CD4-positive, alpha-beta T cell treated with Interleukin-17A for 1 hour (primary cell): ENCODE measurements around the gene KY.

ENCODE experiments used
- DNase-seq: peaks from one replicate; pipeline ENCODE4 v3.0.0-alpha.2; 2020

The KY gene

DNA sequence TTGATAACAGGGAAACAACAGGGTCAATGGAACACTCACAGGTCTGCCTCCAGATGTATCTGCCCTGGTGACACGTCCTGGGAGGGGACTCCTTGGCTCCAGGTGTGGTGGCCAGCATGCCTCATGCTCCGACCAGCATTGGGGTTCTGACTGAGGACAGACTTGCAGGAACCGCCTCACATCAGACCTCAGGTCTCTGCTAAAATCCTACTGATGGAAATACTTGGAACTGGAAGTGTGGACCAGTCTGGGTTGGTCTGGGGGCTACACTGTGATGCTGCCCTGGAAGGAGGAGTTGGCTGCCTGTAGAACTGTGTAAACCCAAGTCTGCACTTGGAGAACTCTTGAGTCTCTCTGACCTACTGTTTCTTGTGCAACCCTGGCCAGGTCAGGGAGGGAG is 17.1 kb upstream of the KY start:
- DNase-seq: no peak

DNA sequence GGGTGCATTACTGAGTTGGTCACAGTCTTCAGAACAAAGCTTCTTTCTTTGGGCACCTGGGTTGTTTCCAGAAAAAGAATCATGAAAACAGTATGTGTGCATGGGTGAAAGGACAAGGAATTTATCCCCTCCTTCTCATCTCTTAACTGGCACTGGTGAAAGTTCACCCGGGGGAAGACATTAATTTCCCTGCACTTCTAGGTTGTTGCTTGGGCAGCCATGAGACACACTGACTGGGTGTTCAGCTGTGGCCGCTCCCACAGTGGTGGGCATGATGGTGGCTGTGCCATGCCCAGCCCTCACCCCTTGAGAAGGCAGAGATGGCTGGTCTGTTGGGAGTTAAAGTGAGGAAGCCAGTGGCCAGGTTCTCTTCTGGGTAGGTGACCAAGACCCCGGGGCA is 16.6 kb upstream of the KY start:
- no peak for DNase-seq

GRCh38 chr3:134666885-134667284 is 16.1 kb upstream of the KY start:
- no peak for DNase-seq

DNA sequence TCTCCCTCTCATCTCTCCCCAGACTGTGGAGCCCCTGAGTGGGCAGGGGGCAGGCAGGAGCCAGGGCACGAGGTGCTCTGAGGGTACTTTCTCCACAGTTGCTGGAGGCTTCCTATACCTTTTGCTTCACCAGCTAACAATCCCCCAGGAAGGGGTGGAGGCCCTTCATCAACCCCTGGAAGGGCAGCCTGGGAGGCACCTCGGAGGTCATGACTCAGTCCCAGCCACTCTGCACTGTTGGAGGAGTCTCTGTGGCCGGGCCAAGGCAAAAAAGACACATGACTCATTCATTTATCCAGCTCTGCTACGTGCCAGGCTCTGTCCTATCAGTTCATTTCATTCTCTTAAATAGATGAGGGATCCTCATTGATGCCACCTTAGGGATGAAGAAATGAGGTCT is 15.6 kb upstream of the KY start:
- DNase-seq: no peak

DNA sequence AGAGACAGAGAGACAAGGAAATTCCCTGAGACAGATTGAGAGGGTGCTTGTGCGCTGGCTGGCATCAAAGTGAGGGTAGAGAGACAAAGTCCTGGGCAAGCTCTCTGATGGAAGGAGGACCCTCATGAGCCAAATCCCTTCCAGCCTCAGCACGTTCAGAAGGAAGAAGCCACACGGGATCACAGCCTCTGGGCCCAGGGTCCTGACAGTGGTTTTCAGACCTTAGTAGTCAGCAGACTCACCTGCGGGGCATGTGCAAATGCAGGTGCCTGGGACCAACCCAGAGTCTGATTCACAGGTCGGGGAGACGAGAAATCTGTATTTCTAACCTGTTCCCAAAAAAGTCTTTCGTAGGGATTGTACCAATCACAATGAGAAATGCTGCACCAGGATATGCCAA is 15.2 kb upstream of the KY start:
- no peak for DNase-seq

DNA sequence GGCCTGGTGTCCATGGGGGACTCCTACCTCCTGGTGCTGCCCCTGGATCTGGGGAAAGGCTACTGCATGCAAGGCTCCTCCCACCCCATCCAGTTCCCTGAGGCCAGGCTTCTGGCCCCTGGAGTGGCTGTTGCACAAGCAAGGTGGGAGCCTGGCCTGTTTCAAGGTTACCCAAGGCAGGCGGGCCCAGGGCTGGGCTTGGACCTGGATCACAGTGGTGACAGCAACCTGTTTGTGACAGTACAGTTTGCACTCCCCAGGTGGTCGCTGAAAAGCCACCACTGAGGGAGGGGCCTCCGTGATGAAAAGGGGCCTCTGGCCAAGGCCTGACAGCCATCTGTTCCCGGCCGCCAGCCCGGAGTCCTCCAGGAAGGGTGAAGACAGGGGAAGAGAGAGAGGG is 14.4 kb upstream of the KY start:
- DNase-seq: no peak

DNA sequence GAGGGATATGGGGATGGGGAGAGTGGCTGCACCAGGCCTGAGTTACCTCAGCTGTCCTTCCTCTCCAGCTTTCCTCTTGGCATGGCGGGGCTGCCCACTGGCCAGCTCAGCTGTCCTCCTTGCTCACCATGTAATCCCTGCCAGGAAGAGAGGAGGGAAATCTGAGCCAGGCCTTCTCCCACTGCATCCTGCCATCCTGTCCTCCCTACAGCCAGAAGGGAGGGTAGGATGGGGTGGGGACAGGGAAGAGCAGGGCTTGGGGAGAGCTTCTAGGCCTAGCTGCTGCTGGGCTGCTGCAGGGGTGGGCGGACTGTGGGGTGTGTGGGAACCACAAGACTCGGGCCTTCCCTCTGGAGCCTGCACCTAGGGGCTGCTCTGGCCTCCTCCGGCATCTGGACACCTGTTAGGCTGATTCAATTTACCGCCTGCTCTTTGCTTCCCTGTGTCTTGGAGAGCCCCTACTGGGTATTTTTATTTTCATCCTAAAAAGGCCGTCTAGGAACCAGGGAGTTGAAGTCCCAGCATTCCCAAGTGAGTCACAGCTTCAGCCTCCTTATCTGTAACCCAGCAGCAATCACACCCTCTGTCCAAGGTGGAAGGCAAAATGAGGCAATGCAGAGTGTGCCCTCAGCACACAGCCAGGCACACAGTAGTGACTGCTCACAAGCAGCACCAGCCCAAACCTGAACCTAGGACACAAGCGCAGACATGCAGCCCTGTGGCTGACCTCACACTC is 13.1 kb upstream of the KY start:
- no peak for DNase-seq

DNA sequence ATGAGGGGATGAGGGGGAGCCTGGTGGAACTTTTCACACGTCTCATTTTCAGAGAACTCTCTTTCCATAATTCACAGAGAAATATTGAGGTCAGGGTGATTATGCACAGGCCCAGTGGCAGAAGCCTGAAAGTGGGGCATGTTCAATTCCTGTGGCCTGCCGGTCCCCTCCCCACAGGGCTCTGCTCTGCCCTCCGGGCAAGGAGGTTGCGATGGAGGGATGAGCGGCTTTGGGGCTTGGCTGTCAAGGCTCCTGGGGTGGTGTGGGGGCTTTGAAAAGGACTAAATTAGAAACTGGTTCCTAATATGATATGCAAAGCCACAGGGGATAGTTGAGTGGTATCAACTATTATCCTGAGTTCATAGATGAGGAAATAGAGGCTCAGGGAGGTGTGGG is 9.2 kb upstream of the KY start:
- DNase-seq: no peak

DNA sequence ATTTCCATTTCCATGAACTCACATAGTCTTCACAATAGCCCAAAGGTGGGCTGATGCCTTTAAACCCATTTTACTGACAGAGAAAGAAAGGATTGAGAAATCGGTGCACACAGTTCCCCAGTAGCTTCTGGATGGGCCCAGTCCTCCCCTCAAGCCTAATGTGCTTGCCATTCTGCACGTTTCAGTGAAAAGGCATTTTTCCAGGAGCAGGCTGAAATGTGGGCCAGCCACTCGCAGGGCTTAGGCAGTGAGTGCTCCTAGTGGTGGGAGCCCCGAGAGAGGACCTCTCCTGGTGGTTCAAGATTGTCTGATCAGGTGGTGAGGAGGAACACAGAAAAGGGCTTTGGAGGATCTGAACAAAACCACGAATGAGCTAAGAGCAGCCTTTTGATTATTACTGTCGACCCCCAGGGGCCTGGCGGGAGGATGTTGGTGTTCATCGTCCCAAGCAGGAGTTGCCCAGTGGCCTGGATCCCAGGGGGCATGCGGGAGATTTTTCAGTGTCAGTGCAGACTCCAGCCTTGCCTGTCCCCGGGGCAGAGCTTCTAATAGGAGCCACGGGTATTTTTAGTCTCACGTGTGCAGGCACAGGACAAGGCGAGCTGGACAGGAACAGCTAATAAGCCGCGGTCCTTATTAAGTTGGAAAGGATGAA is 8.7 kb upstream of the KY start:
- no peak for DNase-seq

GRCh38 chr3:134658555-134658954 is 7.7 kb upstream of the KY start:
- no peak for DNase-seq

DNA sequence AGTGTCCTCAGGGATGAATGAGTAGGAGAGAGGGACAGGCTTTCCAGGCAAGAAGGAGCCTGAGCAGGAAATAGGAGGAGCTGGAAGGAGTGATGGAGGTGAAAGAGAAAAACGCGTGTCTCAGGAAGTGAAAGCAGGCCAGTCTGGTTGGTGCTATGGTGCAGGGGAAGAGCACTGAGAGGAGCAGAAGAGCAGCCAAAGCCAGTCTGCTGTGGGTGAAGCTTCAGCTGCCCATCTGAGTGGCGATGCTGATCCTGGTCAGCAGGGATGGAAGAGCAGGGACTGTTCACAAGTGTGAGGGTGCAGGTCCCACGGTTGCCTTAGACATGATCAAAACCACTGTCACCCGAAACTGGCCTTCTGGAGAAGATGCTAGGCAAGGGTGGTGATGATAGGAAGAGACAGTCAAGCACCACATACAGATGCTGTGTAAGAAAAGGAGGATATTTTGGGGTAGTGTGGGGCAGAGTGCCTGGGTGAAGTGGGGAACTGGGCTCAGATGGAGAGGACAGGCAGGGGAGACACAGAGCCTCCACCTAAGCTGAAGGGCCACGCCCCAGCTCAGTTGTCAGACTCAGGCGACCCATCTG is 5.5 kb upstream of the KY start:
- DNase-seq: no peak

GRCh38 chr3:134655706-134656105 is 4.9 kb upstream of the KY start:
- no peak for DNase-seq

- DNase-seq: no peak
Observed at GRCh38 chr3:134654031-134654430, 3.2 kb upstream of the KY start.

GRCh38 chr3:134652886-134653630 is 2.2 kb upstream of the KY start:
- DNase-seq: no peak

DNA sequence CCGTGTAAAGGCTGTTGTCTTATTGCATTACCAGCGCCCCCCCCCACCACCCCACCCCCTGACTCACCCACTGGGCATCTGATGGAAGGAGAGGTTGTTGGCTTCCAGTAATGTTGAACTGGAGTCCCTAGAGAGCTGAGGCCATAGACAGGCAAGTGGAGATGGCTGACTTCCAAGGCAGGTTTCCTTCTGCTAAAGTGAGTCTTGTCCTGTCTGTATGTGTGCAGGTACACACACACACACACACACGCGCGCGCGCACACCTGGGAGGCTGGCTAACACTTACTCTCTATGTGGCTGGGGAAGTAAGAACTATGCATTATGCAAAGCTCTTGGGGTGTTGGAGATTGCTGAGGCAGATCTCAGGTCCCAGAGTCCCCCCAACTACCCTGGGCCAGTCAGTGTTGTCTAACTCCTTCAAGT is 1.6 kb upstream of the KY start:
- DNase-seq: no peak

- DNase-seq: no peak
Observed at GRCh38 chr3:134651347-134652041, 672 bp upstream of the KY start.

- DNase-seq: no peak
Observed at GRCh38 chr3:134649106-134649705, 1.6 kb downstream of the KY start.

GRCh38 chr3:134647902-134648760 is 2.7 kb downstream of the KY start:
- DNase-seq: no peak

GRCh38 chr3:134646086-134646485 is 4.7 kb downstream of the KY start:
- no peak for DNase-seq

- DNase-seq: no peak
Observed at GRCh38 chr3:134645515-134645914, 5.3 kb downstream of the KY start.

- no peak for DNase-seq
Observed at GRCh38 chr3:134644731-134645514, 5.9 kb downstream of the KY start.
